HCT116 (cell line): ENCODE results near the gene PRR14L. TPM values are rescaled to one million over a fixed set of nuclear protein-coding genes. Genes with fewer than 3 reads are reported as not detected.
"Not testable (repeated sequence)": the region's sequence is repeated elsewhere in the genome, so short reads cannot be mapped to it uniquely, and the experiment has no call there.

Experiments
- ATAC-seq: fragments of 200-7000 bp; cut with Tn5 transposase; 2 replicates; pipeline ENCODE4 v1.9.1; 2020; ENCODE audit warnings: mild to moderate bottlenecking, moderate library complexity
- BruUV-seq: library from RNA; stranded (reverse); fragments of 400-500 nt; replicated peaks from 2 replicates; lab custom pipeline; 2021; lab: Mats Ljungman, UMichigan
- CTCF ChIA-PET: fragments of 300-600 bp; sonication (Branson Sonifier 250); formaldehyde crosslinking; loops from one replicate; lab custom pipeline; 2021; ENCODE audit warnings: antibody characterized with exemption; lab: Charles Lee
- POLR2A ChIA-PET: fragments of 300-600, 350-600 bp; sonication (Branson Sonifier 250); formaldehyde crosslinking; loops from one replicate; lab custom pipeline; 2021; ENCODE audit warnings: antibody characterized with exemption; lab: Charles Lee
- RAD21 ChIA-PET, 2 experiments: fragments of 300-600 bp; sonication (Branson Sonifier 250); formaldehyde crosslinking; loops; one replicate each; lab custom pipeline; 2023; ENCODE audit warnings: low total read pairs in 2 of 2; ENCODE audit not compliant: uncharacterized antibody in 2 of 2, unreplicated experiment in 2 of 2, low non-redundant PET in 1 of 2; lab: Charles Lee
- DNase-seq: peaks from one replicate; pipeline ENCODE4 v3.0.0-alpha.2; 2010; ENCODE audit warnings: low read depth, low spot score
- H2AFZ ChIP-seq: fragments of 200-600 bp; shearing (Covaris generic), sonication (generic); 2 replicates; pipeline ENCODE4 v1.6.1; 2017; ENCODE audit warnings: low read depth, mixed run types, mixed read lengths, antibody characterized with exemption, low read length; ENCODE audit not compliant: poor library complexity, severe bottlenecking
- H3K27ac ChIP-seq: 2 replicates; pipeline ENCODE4 v1.5.1; 2012; ENCODE audit warnings: low read depth, low read length
- H3K27me3 ChIP-seq: fragments of 200-600 bp; sonication (generic); 2 replicates; pipeline ENCODE4 v1.6.1; 2016; ENCODE audit warnings: mixed run types, low read length, mixed read lengths; ENCODE audit not compliant: insufficient read depth
- H3K36me3 ChIP-seq, 2 experiments: fragments of 200-500 bp in 1 of 2; fragments of 200-600 bp in 1 of 2; sonication (Bioruptor generic) in 1 of 2; sonication (generic) in 1 of 2; 2 replicates each; pipeline versions ENCODE4 v1.5.1 to v1.6.1; 2014 to 2016; ENCODE audit warnings: low read length in 2 of 2, inconsistent platforms in 1 of 2, mixed read lengths in 1 of 2, mixed run types in 1 of 2; ENCODE audit not compliant: insufficient read depth in 2 of 2, control insufficient read depth in 1 of 2
- H3K4me1 ChIP-seq, 2 experiments: fragments of 200-600 bp in 1 of 2; sonication (generic) in 1 of 2; 2 replicates each; pipeline versions ENCODE4 v1.5.1 to v1.6.1; 2012 to 2017; ENCODE audit warnings: low read length in 2 of 2, inconsistent platforms in 1 of 2, mild to moderate bottlenecking in 1 of 2, mixed read lengths in 1 of 2, mixed run types in 1 of 2, moderate library complexity in 1 of 2; ENCODE audit not compliant: insufficient read depth in 2 of 2, control insufficient read depth in 1 of 2
- H3K4me2 ChIP-seq: fragments of 200-600 bp; sonication (generic); 2 replicates; pipeline ENCODE4 v1.6.1; 2017; ENCODE audit warnings: mixed run types, low read length, mixed read lengths
- H3K4me3 ChIP-seq, 2 experiments: fragments of 200-600 bp in 1 of 2; sonication (generic) in 1 of 2; replicated peaks in 1 of 2; 2 replicates each; pipeline ENCODE4 v1.5.1; 2011 to 2016; ENCODE audit warnings: low read length in 2 of 2, control low read depth in 1 of 2, low read depth in 1 of 2, mild to moderate bottlenecking in 1 of 2, mixed read lengths in 1 of 2, mixed run types in 1 of 2
- H3K79me2 ChIP-seq: fragments of 200-600 bp; sonication (generic); 2 replicates; pipeline ENCODE4 v1.6.1; 2017; ENCODE audit warnings: mild to moderate bottlenecking, mixed run types, low read length, moderate library complexity, mixed read lengths; ENCODE audit not compliant: insufficient read depth
- H3K9ac ChIP-seq: fragments of 200-600 bp; sonication (generic); 2 replicates; pipeline ENCODE4 v1.6.1; 2016; ENCODE audit warnings: low read length, mixed read lengths
- H3K9me2 ChIP-seq: fragments of 200-600 bp; sonication (generic), shearing (Covaris generic); 2 replicates; pipeline ENCODE4 v1.6.1; 2017; ENCODE audit warnings: mixed run types, mild to moderate bottlenecking, moderate library complexity; ENCODE audit not compliant: insufficient read depth
- H3K9me3 ChIP-seq, 2 experiments: fragments of 200-500 bp in 1 of 2; fragments of 200-600 bp in 1 of 2; sonication (Bioruptor generic) in 1 of 2; sonication (generic) in 1 of 2; 2 replicates each; pipeline ENCODE4 v1.6.1; 2014 to 2017; ENCODE audit warnings: low read length in 2 of 2, mixed read lengths in 2 of 2, inconsistent platforms in 1 of 2, low read depth in 1 of 2, mild to moderate bottlenecking in 1 of 2, mixed run types in 1 of 2, moderate library complexity in 1 of 2; ENCODE audit not compliant: control insufficient read depth in 1 of 2, insufficient read depth in 1 of 2
- H4K20me1 ChIP-seq: fragments of 200-600 bp; sonication (generic), shearing (Covaris generic); 2 replicates; pipeline ENCODE4 v1.6.1; 2017; ENCODE audit warnings: mixed run types, mild to moderate bottlenecking, moderate library complexity; ENCODE audit not compliant: insufficient read depth
- CEBPB ChIP-seq: IDR thresholded peaks from 2 replicates; pipeline ENCODE4 v1.6.1; 2012; ENCODE audit warnings: low read depth
- EGR1 ChIP-seq: IDR thresholded peaks from 2 replicates; pipeline ENCODE4 v1.6.1; 2012; ENCODE audit warnings: low read depth
- ELF1 ChIP-seq: IDR thresholded peaks from 2 replicates; pipeline ENCODE4 v1.6.1; 2012; ENCODE audit warnings: low read depth, borderline replicate concordance
- POLR2A ChIP-seq: IDR thresholded peaks from 2 replicates; pipeline ENCODE4 v1.7.0; 2011; ENCODE audit warnings: borderline replicate concordance; ENCODE audit not compliant: insufficient read depth, insufficient read length; ENCODE audit errors: extremely low read depth
- POLR2AphosphoS5 ChIP-seq: IDR thresholded peaks from 2 replicates; pipeline ENCODE4 v1.6.1; 2011; ENCODE audit warnings: mild to moderate bottlenecking, low read depth, low read length, moderate library complexity
- SP1 ChIP-seq: IDR thresholded peaks from 2 replicates; pipeline ENCODE4 v1.6.1; 2012; ENCODE audit warnings: low read depth
- SRF ChIP-seq: IDR thresholded peaks from 2 replicates; pipeline ENCODE4 v1.6.1; 2012; ENCODE audit warnings: low read depth
- ZFX ChIP-seq: fragments of 450-650 bp; IDR thresholded peaks from 2 replicates; pipeline ENCODE4 v1.6.1; 2017
- intact Hi-C: fragments of 100-400 bp; cut with micrococcal nuclease; formaldehyde crosslinking; loops from 2 replicates; pipeline ENCODE4 v1.10.0; 2022
- total RNA-seq: library from RNA; stranded (reverse); gene quantifications from one replicate; pipeline ENCODE4 v1.2.1, GENCODE V29; 2021; ENCODE audit not compliant: unreplicated experiment
- TF ChIP-seq, protein P1 (sequence below), 3 experiments: fragments of 200-600 bp in 1 of 3; sonication (generic) in 1 of 3; IDR thresholded peaks in 2 of 3; conservative IDR thresholded peaks in 1 of 3; 2 replicates each; pipeline ENCODE4 v1.5.1; 2012 to 2017; ENCODE audit warnings: low read depth in 2 of 3, low read length in 2 of 3, antibody characterized with exemption in 1 of 3, borderline replicate concordance in 1 of 3, control low read depth in 1 of 3, mild to moderate bottlenecking in 1 of 3, mixed read lengths in 1 of 3, mixed run types in 1 of 3, moderate library complexity in 1 of 3; ENCODE audit not compliant: insufficient read depth in 1 of 3
- TF ChIP-seq, protein P2 (sequence below): IDR thresholded peaks from 2 replicates; pipeline ENCODE4 v1.6.1; 2012

Gene PRR14L
- total RNA-seq, 1 experiment from 2014 or later = 61.5 TPM

DNA sequence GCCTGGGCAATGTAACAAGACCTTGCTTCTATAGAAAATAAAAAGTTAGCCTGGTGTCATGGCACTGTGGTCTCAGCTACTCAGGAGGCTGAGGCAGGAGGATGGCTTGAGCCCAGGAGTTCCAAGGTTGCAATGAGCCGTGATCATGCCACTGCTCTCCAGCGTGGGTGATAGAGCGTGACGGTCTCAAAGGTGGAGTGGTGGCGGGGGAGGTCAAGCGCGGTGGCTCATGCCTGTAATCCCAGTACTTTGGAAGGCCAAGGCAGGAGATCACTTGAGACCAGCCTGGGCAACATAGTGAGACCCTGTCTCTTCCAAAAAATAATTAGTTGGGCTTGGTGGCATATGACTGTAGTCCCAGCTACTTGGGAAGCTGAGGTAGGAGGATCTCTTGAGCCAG, 71.2 kb downstream of the PRR14L start:
- Histone ChIP-seq H3K79me2 (no peaks in the 10 kb centered on the region), H3K4me3 (no peak overlapping the region), H3K9me3 (no peaks in the 10 kb centered on the region), H3K4me2 (no peak overlapping the region), H4K20me1 (no peaks in the 10 kb centered on the region), H3K9me2 (no peaks in the 10 kb centered on the region), H3K27me3 (no peaks in the 10 kb centered on the region), H3K4me1 (peaks cover 12 to 30% of the 10 kb centered on the region in 2 experiments), H3K27ac (no peak overlapping the region), H2AFZ (no peak overlapping the region), H3K36me3 (peaks cover 0 to under 1% of the 10 kb centered on the region in 2 experiments; a peak in 2 of 4 replicates), H3K9ac (no peak overlapping the region)
- ChIA-PET RAD21 (interaction anchor here in 1 of 2 experiments (0.7 kb wide), 1 partner anchor 307 kb away, joined by 3 read pairs; no protein-coding TSS in a partner anchor), POLR2A (interaction anchor here (0.7 kb wide), 1 partner anchor 59 kb away, joined by 5 read pairs; no protein-coding TSS in a partner anchor), CTCF (interaction anchor here (0.9 kb wide), 1 partner anchor 292 kb away, joined by 3 read pairs; no protein-coding TSS in a partner anchor)
- ATAC-seq = no peak
- TF ChIP-seq SRF (no peak), ZFX (no peak)
- TF ChIP-seq, protein P1, sequence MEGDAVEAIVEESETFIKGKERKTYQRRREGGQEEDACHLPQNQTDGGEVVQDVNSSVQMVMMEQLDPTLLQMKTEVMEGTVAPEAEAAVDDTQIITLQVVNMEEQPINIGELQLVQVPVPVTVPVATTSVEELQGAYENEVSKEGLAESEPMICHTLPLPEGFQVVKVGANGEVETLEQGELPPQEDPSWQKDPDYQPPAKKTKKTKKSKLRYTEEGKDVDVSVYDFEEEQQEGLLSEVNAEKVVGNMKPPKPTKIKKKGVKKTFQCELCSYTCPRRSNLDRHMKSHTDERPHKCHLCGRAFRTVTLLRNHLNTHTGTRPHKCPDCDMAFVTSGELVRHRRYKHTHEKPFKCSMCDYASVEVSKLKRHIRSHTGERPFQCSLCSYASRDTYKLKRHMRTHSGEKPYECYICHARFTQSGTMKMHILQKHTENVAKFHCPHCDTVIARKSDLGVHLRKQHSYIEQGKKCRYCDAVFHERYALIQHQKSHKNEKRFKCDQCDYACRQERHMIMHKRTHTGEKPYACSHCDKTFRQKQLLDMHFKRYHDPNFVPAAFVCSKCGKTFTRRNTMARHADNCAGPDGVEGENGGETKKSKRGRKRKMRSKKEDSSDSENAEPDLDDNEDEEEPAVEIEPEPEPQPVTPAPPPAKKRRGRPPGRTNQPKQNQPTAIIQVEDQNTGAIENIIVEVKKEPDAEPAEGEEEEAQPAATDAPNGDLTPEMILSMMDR (IDR thresholded peaks at IDR 0.05 in 2 of 3, conservative IDR thresholded peaks at IDR 0.05 in 1 of 3; ENCODE audit: borderline replicate concordance in 1 of 3, insufficient read depth in 1 of 3, low read depth in 2 of 3, low read length in 2 of 3) = no peak
- intact Hi-C loops = no loop called here
- BruUV-seq = no TSS peak
- no peak for DNase-seq

DNA sequence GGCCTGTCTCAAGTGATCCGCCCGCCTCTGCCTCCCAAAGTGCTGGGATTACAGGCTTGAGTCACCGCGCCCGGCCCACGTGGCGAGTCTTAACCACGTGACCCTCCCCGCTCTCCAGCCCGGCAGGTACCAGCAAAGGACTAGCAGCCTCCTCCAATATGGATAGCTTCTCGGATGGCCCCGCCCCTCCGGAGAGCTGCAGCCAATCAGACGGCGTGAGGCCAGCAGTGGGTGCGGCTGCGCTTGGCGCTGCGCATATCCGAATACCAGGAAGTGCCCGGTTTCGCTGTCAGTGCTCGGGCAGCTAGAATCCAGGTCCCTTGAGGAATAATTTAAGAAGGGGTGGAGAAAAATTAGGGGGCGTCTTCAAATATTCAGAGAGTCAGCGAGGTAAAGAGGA, 73.2 kb downstream of the PRR14L start:
- ChIA-PET RAD21 (interaction anchor here (0.6 to 1.3 kb wide), 4 partner anchors 11 to 316 kb away, joined by 3 to 5 read pairs (median 5); no protein-coding TSS in a partner anchor), CTCF (interaction anchor here (0.7 to 2.8 kb wide), 4 partner anchors 11 to 301 kb away, joined by 3 to 16 read pairs (median 10); partner anchors contain the start of gene PISD), POLR2A (interaction anchor here (0.6 to 3.1 kb wide), 6 partner anchors 8 to 77 kb away, joined by 3 to 16 read pairs (median 4); partner anchors contain the start of genes DEPDC5 and PISD)
- Histone ChIP-seq H3K79me2 (no peaks in the 10 kb centered on the region), H3K4me1 (peaks cover 12 to 25% of the 10 kb centered on the region in 2 experiments), H3K27me3 (no peaks in the 10 kb centered on the region), H3K9me2 (no peaks in the 10 kb centered on the region), H3K9me3 (no peaks in the 10 kb centered on the region; a peak in 1 of 4 replicates), H3K36me3 (no peaks in the 10 kb centered on the region), H2AFZ (no peak overlapping the region), H4K20me1 (no peaks in the 10 kb centered on the region), H3K4me3 (peak overlapping the region; percentile 23 to 51), H3K4me2 (peak overlapping the region; percentile 71), H3K27ac (peak overlapping the region; percentile 49), H3K9ac (peak overlapping the region; percentile 54)
- no TSS peak for BruUV-seq
- ATAC-seq = peak; percentile 100
- no peak for TF ChIP-seq CEBPB
- peak; percentile 31; the same call in 1 of the 2 replicates for TF ChIP-seq SP1
- TF ChIP-seq ELF1 = peak; percentile 82
- no peak for TF ChIP-seq EGR1
- TF ChIP-seq, protein P2, sequence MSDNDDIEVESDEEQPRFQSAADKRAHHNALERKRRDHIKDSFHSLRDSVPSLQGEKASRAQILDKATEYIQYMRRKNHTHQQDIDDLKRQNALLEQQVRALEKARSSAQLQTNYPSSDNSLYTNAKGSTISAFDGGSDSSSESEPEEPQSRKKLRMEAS = peak; percentile 96
- TF ChIP-seq POLR2AphosphoS5 = peak; percentile 58
- no peak for TF ChIP-seq POLR2A
- DNase-seq = peak; percentile 92
- intact Hi-C loops = no loop called here

DNA sequence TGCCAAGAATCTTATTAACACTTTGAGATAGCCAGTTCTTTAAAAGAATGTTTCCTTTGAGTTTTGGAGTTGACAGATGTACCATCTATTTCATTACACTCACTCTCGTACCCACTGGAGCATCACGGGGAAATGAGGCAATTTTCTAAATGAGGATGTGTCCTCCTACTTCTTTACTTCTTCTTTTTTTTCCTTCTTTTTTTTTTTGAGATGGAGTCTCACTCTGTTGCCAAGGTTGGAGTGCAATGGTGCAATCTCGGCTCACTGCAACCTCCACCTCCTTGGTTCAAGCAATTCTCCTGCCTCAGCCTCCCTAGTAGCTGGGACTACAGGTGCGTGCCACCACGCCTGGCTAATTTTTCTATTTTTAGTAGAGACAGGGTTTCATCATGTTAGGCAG, 75.7 kb downstream of the PRR14L start:
- H3K9ac ChIP-seq, H3K9me3 ChIP-seq, H3K4me2 ChIP-seq, H2AFZ ChIP-seq, ATAC-seq, BruUV-seq, H3K36me3 ChIP-seq, H3K4me3 ChIP-seq, H3K27me3 ChIP-seq, H3K79me2 ChIP-seq, H3K27ac ChIP-seq, H3K9me2 ChIP-seq, H4K20me1 ChIP-seq, intact Hi-C loops, DNase-seq: not testable (repeated sequence)
- CTCF ChIA-PET = interaction anchor here (2.3 kb wide), 1 partner anchor 9 kb away, joined by 10 read pairs; no protein-coding TSS in a partner anchor
- POLR2A ChIA-PET = interaction anchor here (1.0 kb wide), 1 partner anchor 12 kb away, joined by 3 read pairs; the partner anchor contains the start of gene PISD
- peaks cover 10 to 22% of the 10 kb centered on the region in 2 experiments for H3K4me1 ChIP-seq
- RAD21 ChIA-PET = interaction anchor here in 1 of 2 experiments (0.7 kb wide), 1 partner anchor 113 kb away, joined by 3 read pairs; no protein-coding TSS in a partner anchor
